H1 (cell line): ENCODE measurements around the gene GABRP. TPM values are rescaled to one million over a fixed set of nuclear protein-coding genes. Genes with fewer than 3 reads are reported as not detected.
A peak's percentile ranks its signal among the peaks of the same experiment; 100 is the strongest.

ENCODE experiments used
- CTCF ChIA-PET: fragments of 300-600 bp; sonication (Branson Sonifier 250); formaldehyde crosslinking; loops from one replicate; lab custom pipeline; 2021; ENCODE audit not compliant: partially characterized antibody; lab: Charles Lee
- POLR2A ChIA-PET: fragments of 300-600 bp; sonication (Branson Sonifier 250); formaldehyde crosslinking; loops from one replicate; lab custom pipeline; 2021; ENCODE audit warnings: inconsistent platforms; ENCODE audit not compliant: partially characterized antibody; lab: Charles Lee
- DNase-seq, 2 experiments: peaks; one replicate each; pipeline versions ENCODE4 v3.0.0 to v3.0.0-alpha.2; 2010 to 2022; ENCODE audit warnings: low spot score in 2 of 2, low read depth in 1 of 2, mixed read lengths in 1 of 2
- FAIRE-seq: peaks from 2 replicates; lab custom pipeline; 2011; peaks lifted over from hg19 to GRCh38; lab: Jason Lieb, UNC
- H2AFZ ChIP-seq: 2 replicates; pipeline ENCODE4 v1.8.1; 2012; ENCODE audit warnings: low read length, inconsistent platforms
- H2AK5ac ChIP-seq: 2 replicates; pipeline ENCODE4 v1.6.1; 2013; ENCODE audit warnings: low read depth, low read length
- H2BK120ac ChIP-seq: replicated peaks from 2 replicates; pipeline ENCODE3; 2013; ENCODE audit warnings: low read depth, low read length, inconsistent platforms
- H2BK12ac ChIP-seq: 2 replicates; pipeline ENCODE4 v1.6.1; 2013; ENCODE audit warnings: low read depth, low read length
- H2BK15ac ChIP-seq: 2 replicates; pipeline ENCODE4 v1.6.1; 2013; ENCODE audit warnings: low read length
- H2BK20ac ChIP-seq: 2 replicates; pipeline ENCODE4 v1.6.1; 2013; ENCODE audit warnings: low read length
- H2BK5ac ChIP-seq: 2 replicates; pipeline ENCODE4 v1.6.1; 2013; ENCODE audit warnings: low read depth, low read length
- H3K14ac ChIP-seq: 2 replicates; pipeline ENCODE4 v1.6.1; 2013; ENCODE audit warnings: inconsistent platforms; ENCODE audit not compliant: insufficient read length
- H3K18ac ChIP-seq: 2 replicates; pipeline ENCODE4 v1.6.1; 2013; ENCODE audit warnings: low read length; ENCODE audit errors: extremely low read depth
- H3K23ac ChIP-seq: 2 replicates; pipeline ENCODE4 v1.6.1; 2013; ENCODE audit warnings: inconsistent platforms; ENCODE audit not compliant: insufficient read length
- H3K23me2 ChIP-seq: 2 replicates; pipeline ENCODE4 v1.6.1; 2013; ENCODE audit warnings: low read depth, low read length
- H3K27ac ChIP-seq: 2 replicates; pipeline ENCODE4 v1.6.1; 2011; ENCODE audit warnings: low read depth, low read length, inconsistent platforms
- H3K27me3 ChIP-seq, 4 experiments: replicated peaks in 1 of 4; 1 replicate in 1 of 4; 2 replicates in 3 of 4; pipeline versions ENCODE4 v1.6.1 to v1.8.1; 2011 to 2013; ENCODE audit warnings: low read length in 3 of 4, mild to moderate bottlenecking in 3 of 4, inconsistent platforms in 2 of 4, mixed read lengths in 2 of 4, moderate library complexity in 1 of 4; ENCODE audit not compliant: control insufficient read depth in 3 of 4, insufficient read depth in 3 of 4; ENCODE audit errors: extremely low read depth in 1 of 4
- H3K36me3 ChIP-seq, 4 experiments: 2 replicates each; pipeline versions ENCODE4 v1.6.1 to v1.8.1; 2011 to 2013; ENCODE audit warnings: mild to moderate bottlenecking in 4 of 4, low read length in 3 of 4, moderate library complexity in 2 of 4, control low read depth in 1 of 4, inconsistent platforms in 1 of 4; ENCODE audit not compliant: insufficient read depth in 4 of 4, control insufficient read depth in 2 of 4
- H3K4ac ChIP-seq: replicated peaks from 2 replicates; pipeline ENCODE3; 2013; ENCODE audit warnings: low read length, low read depth, mixed read lengths, inconsistent platforms; ENCODE audit not compliant: insufficient read length
- H3K4me1 ChIP-seq, 4 experiments: replicated peaks in 1 of 4; 1 replicate in 1 of 4; 2 replicates in 3 of 4; pipeline versions ENCODE4 v1.6.1 to v1.8.1; 2011 to 2013; ENCODE audit warnings: low read length in 3 of 4, inconsistent platforms in 2 of 4, mixed read lengths in 1 of 4; ENCODE audit not compliant: insufficient read depth in 4 of 4, control insufficient read depth in 3 of 4
- H3K4me2 ChIP-seq, 2 experiments: 2 replicates each; pipeline versions ENCODE4 v1.6.1 to v1.8.1; 2011 to 2013; ENCODE audit warnings: low read depth in 2 of 2, low read length in 2 of 2, control low read depth in 1 of 2, inconsistent platforms in 1 of 2, mild to moderate bottlenecking in 1 of 2; ENCODE audit not compliant: insufficient read depth in 1 of 2
- H3K4me3 ChIP-seq, 4 experiments: fragments of 200-600, 300-600 bp in 1 of 4; sonication (generic), shearing (Covaris generic), sonication (Bioruptor Twin) in 1 of 4; 2 replicates each; pipeline versions ENCODE4 v1.5.1 to v1.8.1; 2011 to 2016; ENCODE audit warnings: low read length in 4 of 4, low read depth in 3 of 4, control low read depth in 2 of 4, inconsistent platforms in 2 of 4, mild to moderate bottlenecking in 2 of 4, mixed read lengths in 1 of 4, moderate library complexity in 1 of 4; ENCODE audit not compliant: insufficient read depth in 2 of 4; ENCODE audit errors: extremely low read depth in 1 of 4
- H3K56ac ChIP-seq: replicated peaks from 2 replicates; pipeline ENCODE3; 2013; ENCODE audit warnings: low read depth, mild to moderate bottlenecking, mixed read lengths, low read length, inconsistent platforms; ENCODE audit not compliant: insufficient read length
- H3K79me1 ChIP-seq: 2 replicates; pipeline ENCODE4 v1.6.1; 2013; ENCODE audit warnings: low read depth, low read length, control low read depth
- H3K79me2 ChIP-seq, 2 experiments: 2 replicates each; pipeline versions ENCODE4 v1.6.1 to v1.8.1; 2012 to 2013; ENCODE audit warnings: low read length in 2 of 2, mild to moderate bottlenecking in 2 of 2, inconsistent platforms in 1 of 2; ENCODE audit not compliant: insufficient read depth in 2 of 2, control insufficient read depth in 1 of 2
- H3K9ac ChIP-seq, 4 experiments: replicated peaks in 1 of 4; 1 replicate in 1 of 4; 2 replicates in 3 of 4; pipeline versions ENCODE4 v1.6.1 to v1.8.1; 2011 to 2013; ENCODE audit warnings: low read depth in 3 of 4, low read length in 3 of 4, control low read depth in 2 of 4, mild to moderate bottlenecking in 2 of 4, moderate library complexity in 2 of 4, inconsistent platforms in 1 of 4; ENCODE audit errors: extremely low read depth in 1 of 4
- H3K9me3 ChIP-seq, 2 experiments: 2 replicates each; pipeline versions ENCODE4 v1.6.1 to v1.8.1; 2012 to 2013; ENCODE audit warnings: mild to moderate bottlenecking in 2 of 2, moderate library complexity in 2 of 2, control low read depth in 1 of 2, inconsistent platforms in 1 of 2, low read depth in 1 of 2, low read length in 1 of 2, mixed read lengths in 1 of 2; ENCODE audit not compliant: insufficient read depth in 2 of 2
- H4K20me1 ChIP-seq, 2 experiments: replicated peaks in 1 of 2; 2 replicates each; pipeline versions ENCODE3 to v1.8.1; 2011 to 2013; ENCODE audit warnings: inconsistent platforms in 2 of 2, low read length in 2 of 2, mild to moderate bottlenecking in 1 of 2; ENCODE audit not compliant: insufficient read depth in 2 of 2, control insufficient read depth in 1 of 2
- H4K5ac ChIP-seq: 2 replicates; pipeline ENCODE4 v1.6.1; 2013; ENCODE audit warnings: low read length, low read depth, mixed read lengths, inconsistent platforms; ENCODE audit not compliant: insufficient read length
- H4K8ac ChIP-seq: 2 replicates; pipeline ENCODE4 v1.8.0; 2013; ENCODE audit warnings: mild to moderate bottlenecking, moderate library complexity, low read length, inconsistent platforms; ENCODE audit not compliant: insufficient read depth; ENCODE audit errors: extremely low read depth
- H4K91ac ChIP-seq: replicated peaks from 2 replicates; pipeline ENCODE3; 2013; ENCODE audit warnings: low read length, mixed read lengths, inconsistent platforms; ENCODE audit not compliant: insufficient read length
- BACH1 ChIP-seq: IDR thresholded peaks from 2 replicates; pipeline ENCODE4 v1.6.1; 2012; ENCODE audit warnings: low read length, improper control_type of control experiment
- BRCA1 ChIP-seq: IDR thresholded peaks from 2 replicates; pipeline ENCODE4 v1.6.1; 2012; ENCODE audit warnings: low read depth, low read length, improper control_type of control experiment
- HDAC6 ChIP-seq: IDR thresholded peaks from one replicate; pipeline ENCODE4 v1.7.1; 2012; ENCODE audit warnings: low read depth, mild to moderate bottlenecking, inconsistent platforms, low read length, moderate library complexity
- KDM4A ChIP-seq: IDR thresholded peaks from one replicate; pipeline ENCODE4 v1.7.1; 2012; ENCODE audit warnings: low read depth, mild to moderate bottlenecking, moderate library complexity, low read length, inconsistent platforms; ENCODE audit not compliant: severe bottlenecking
- KDM5A ChIP-seq: fragments of 200-600 bp; IDR thresholded peaks from 2 replicates; pipeline ENCODE4 v1.7.1; 2012; ENCODE audit warnings: mild to moderate bottlenecking, low read length, inconsistent platforms, mixed read lengths
- MAFK ChIP-seq: IDR thresholded peaks from 2 replicates; pipeline ENCODE4 v1.6.1; 2012; ENCODE audit warnings: low read depth, mild to moderate bottlenecking, improper control_type of control experiment, low read length
- NANOG ChIP-seq: IDR thresholded peaks from 2 replicates; pipeline ENCODE4 v1.6.1; 2011; ENCODE audit warnings: low read length, low read depth, mild to moderate bottlenecking, inconsistent platforms; ENCODE audit not compliant: insufficient read depth, poor library complexity, severe bottlenecking
- POLR2AphosphoS5 ChIP-seq: IDR thresholded peaks from 2 replicates; pipeline ENCODE4 v1.6.1; 2011; ENCODE audit warnings: low read depth, low read length
- POU5F1 ChIP-seq: IDR thresholded peaks from 2 replicates; pipeline ENCODE4 v1.6.1; 2011; ENCODE audit warnings: low read depth, mild to moderate bottlenecking, low read length, moderate library complexity
- SP1 ChIP-seq: IDR thresholded peaks from 2 replicates; pipeline ENCODE4 v1.6.1; 2011; ENCODE audit warnings: low read depth, low read length
- WGBS, 2 experiments: shearing (Covaris generic) in 1 of 2; methylation state at CpG; one replicate each; pipeline versions ENCODE4 v1.1.6 to v1.1.7; 2013 to 2015; ENCODE audit warnings: low lambda C conversion rate in 2 of 2, mixed read lengths in 2 of 2, inconsistent platforms in 1 of 2, low coverage in 1 of 2, missing lambda C conversion rate in 1 of 2; ENCODE audit not compliant: insufficient replicate concordance in 2 of 2, insufficient coverage in 1 of 2, insufficient read length in 1 of 2; ENCODE audit errors: extremely low coverage in 1 of 2, missing lambda C conversion rate in 1 of 2; 5-methylcytosine and 5-hydroxymethylcytosine counted together
- polyA plus RNA-seq, 7 experiments: library from polyadenylated mRNA; depleted of rRNA in 3 of 7; stranded (reverse) in 5 of 7; unstranded in 2 of 7; fragments of >200 nt in 5 of 7; fragments of 200-250 nt in 2 of 7; gene quantifications; 1 replicate in 5 of 7; 2 replicates in 1 of 7; 4 replicates in 1 of 7; pipeline versions ENCODE4 v1.2.1 to v1.2.3, GENCODE V29; 2011 to 2013; ENCODE audit warnings: missing spikeins in 2 of 7, mixed read lengths in 2 of 7
- total RNA-seq: library from RNA; stranded (reverse); fragmentation: NEBNext Ultra II Directional; extraction: Animal tissue kit (Norgen Biotek cat#: 25700); gene quantifications from 2 replicates; pipeline ENCODE4 v1.2.1, GENCODE V29; 2021
- TF ChIP-seq, protein P1 (sequence below): IDR thresholded peaks from 2 replicates; pipeline ENCODE4 v1.6.1; 2011; ENCODE audit warnings: low read length, improper control_type of control experiment

Gene GABRP
- total and polyA plus RNA-seq, 2 of the 8 experiments (the other 6 are each of a cell fraction or from before 2014, with no cell fraction given), result 3.7 to 4.0 TPM

DNA sequence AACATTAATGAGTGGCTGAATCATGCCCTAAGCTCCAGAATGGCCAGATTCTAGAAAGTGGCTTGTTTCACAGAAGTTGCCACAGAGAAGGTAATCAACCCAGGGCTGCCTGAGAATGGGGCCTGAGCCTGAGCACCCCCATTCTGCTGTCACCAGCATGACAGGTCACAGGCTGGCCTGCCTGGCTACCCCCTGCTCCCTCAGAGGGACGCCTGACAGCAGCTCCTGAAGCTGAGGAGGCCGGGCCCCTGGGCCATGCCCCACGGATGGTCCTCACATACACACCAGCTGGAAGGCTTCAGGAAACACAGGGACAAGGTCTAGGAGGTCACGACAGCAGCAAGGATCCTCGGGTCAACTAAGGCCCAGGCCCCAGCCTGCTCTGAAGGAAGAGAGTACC is 3.7 kb downstream of the GABRP start:
- WGBS, 2 experiments, result 90% methylated on average over 5 of the region's 5 CpGs; no CpG with 5 or more reads in 1 of the 2 experiments
- Histone ChIP-seq H2BK120ac (no peak overlapping the region), H2AK5ac (no peak overlapping the region), H2BK12ac (peak overlapping the region; percentile 82; the same call in 1 of the 2 replicates), H3K4ac (peak overlapping the region; percentile 50), H2BK15ac (no peak overlapping the region), H4K20me1 (no peaks in the 10 kb centered on the region), H3K27ac (no peak overlapping the region), H3K79me2 (no peaks in the 10 kb centered on the region), H3K18ac (no peak overlapping the region), H4K91ac (peak overlapping the region; percentile 22), H4K5ac (no peak overlapping the region), H4K8ac (no peak overlapping the region), H2BK5ac (no peak overlapping the region; the same call in 1 of the 2 replicates), H3K56ac (no peak overlapping the region), H3K27me3 (no peaks in the 10 kb centered on the region; a peak in 1 of 7 replicates), H3K23me2 (no peaks in the 10 kb centered on the region), H3K14ac (no peak overlapping the region), H2BK20ac (peak overlapping the region; percentile 49; the same call in 1 of the 2 replicates), H3K4me3 (no peak overlapping the region), H3K79me1 (no peaks in the 10 kb centered on the region), H3K4me2 (no peak overlapping the region), H3K4me1 (peaks cover 0 to 8% (median 2%) of the 10 kb centered on the region in 4 experiments; a peak in 5 of 7 replicates), H3K36me3 (no peaks in the 10 kb centered on the region), H2AFZ (no peak overlapping the region), H3K9me3 (no peaks in the 10 kb centered on the region), H3K9ac (no peak overlapping the region), H3K23ac (no peak overlapping the region)
- POLR2A ChIA-PET, result interaction anchor here (1.0 to 11.1 kb wide), 7 partner anchors 9 to 40 kb away, joined by 3 to 123 read pairs (median 4); no protein-coding TSS in a partner anchor
- FAIRE-seq, result no peak
- CTCF ChIA-PET, result interaction anchor here (0.7 to 16.6 kb wide), 6 partner anchors 10 to 1897 kb away, joined by 3 to 650 read pairs (median 68); no protein-coding TSS in a partner anchor
- no peak for DNase-seq
- TF ChIP-seq POLR2AphosphoS5 (no peak), KDM5A (no peak), POU5F1 (no peak), NANOG (no peak), BACH1 (no peak), KDM4A (no peak), MAFK (no peak), SP1 (no peak), BRCA1 (no peak), HDAC6 (no peak)
- TF ChIP-seq, protein P1, sequence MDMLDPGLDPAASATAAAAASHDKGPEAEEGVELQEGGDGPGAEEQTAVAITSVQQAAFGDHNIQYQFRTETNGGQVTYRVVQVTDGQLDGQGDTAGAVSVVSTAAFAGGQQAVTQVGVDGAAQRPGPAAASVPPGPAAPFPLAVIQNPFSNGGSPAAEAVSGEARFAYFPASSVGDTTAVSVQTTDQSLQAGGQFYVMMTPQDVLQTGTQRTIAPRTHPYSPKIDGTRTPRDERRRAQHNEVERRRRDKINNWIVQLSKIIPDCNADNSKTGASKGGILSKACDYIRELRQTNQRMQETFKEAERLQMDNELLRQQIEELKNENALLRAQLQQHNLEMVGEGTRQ, result no peak
